MG63 (cell line): Measurements from ENCODE around the gene MRPS31. TPM values are rescaled to one million over a fixed set of nuclear protein-coding genes. Genes with fewer than 3 reads are reported as not detected.

ENCODE experiments used
- DNase-seq: peaks from one replicate; pipeline ENCODE4 v3.0.0-alpha.2; 2020
- H3K27me3 ChIP-seq: fragments of 250-450 bp; sonication (Bioruptor Pico); 2 replicates; pipeline ENCODE4 v1.5.1; 2020; ENCODE audit warnings: mild to moderate bottlenecking, moderate library complexity
- H3K36me3 ChIP-seq: fragments of 250-450 bp; sonication (Bioruptor Pico); 2 replicates; pipeline ENCODE4 v1.5.1; 2020; ENCODE audit warnings: mild to moderate bottlenecking, moderate library complexity
- H3K4me3 ChIP-seq: fragments of 250-450 bp; sonication (Bioruptor Pico); 2 replicates; pipeline ENCODE4 v1.5.1; 2020; ENCODE audit warnings: mild to moderate bottlenecking, moderate library complexity
- H3K9me3 ChIP-seq: fragments of 250-450 bp; sonication (Bioruptor Pico); 2 replicates; pipeline ENCODE4 v1.5.1; 2020; ENCODE audit warnings: mild to moderate bottlenecking, moderate library complexity
- total RNA-seq: library from RNA; depleted of rRNA; stranded (reverse); fragments of >200 nt; shearing (Covaris generic); gene quantifications from 2 replicates; pipeline ENCODE4 v1.2.3, GENCODE V29; 2014; ENCODE audit warnings: low replicate concordance; rRNA removed

Gene MRPS31
- total RNA-seq: 14.0 and 21.8 TPM in 2 replicates

DNA sequence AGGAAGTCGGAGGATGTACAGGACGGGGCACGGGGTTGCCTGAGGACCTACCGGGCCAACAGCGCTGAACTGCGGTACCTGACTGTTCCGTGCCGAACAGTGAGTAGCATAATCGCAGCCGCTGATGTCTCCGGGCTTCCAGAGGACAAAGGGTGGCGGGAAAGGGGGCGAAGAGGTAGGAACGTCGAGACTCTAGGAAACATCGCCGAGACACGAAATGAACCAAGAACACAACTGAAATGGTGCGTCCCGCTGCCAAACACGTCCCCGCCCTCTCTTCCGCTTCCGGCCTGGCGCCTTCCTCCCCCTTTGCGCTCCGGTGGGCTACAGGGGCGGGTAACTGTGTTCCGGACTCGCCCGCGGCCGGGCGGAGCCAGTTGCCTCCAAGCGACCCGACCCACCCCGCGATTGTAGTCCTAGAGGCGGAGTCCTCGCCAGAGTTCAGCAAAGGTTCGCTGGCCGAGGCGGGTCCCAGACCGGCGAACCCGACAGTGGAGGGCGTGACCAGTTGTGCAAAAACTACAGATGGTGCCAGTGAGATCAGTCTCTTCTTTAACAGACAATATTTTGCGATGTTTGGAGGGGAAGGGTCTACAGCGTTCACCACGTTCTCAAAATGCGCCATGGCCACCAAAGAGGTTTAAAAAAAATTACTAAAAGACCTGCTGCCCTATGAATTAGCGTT is at the start of gene MRPS31:
MRPS31 (minus strand) TSS at position 257 of the 685 bp plus-strand sequence; CDS start at position 203, 54 bp downstream.
- H3K9me3 ChIP-seq: no peaks in the 10 kb centered on the region
- no peaks in the 10 kb centered on the region for H3K27me3 ChIP-seq
- H3K4me3 ChIP-seq: peak within 1 kb of the TSS; percentile 76
- no peaks in the 10 kb centered on the region for H3K36me3 ChIP-seq
- DNase-seq: peak; percentile 97

DNA sequence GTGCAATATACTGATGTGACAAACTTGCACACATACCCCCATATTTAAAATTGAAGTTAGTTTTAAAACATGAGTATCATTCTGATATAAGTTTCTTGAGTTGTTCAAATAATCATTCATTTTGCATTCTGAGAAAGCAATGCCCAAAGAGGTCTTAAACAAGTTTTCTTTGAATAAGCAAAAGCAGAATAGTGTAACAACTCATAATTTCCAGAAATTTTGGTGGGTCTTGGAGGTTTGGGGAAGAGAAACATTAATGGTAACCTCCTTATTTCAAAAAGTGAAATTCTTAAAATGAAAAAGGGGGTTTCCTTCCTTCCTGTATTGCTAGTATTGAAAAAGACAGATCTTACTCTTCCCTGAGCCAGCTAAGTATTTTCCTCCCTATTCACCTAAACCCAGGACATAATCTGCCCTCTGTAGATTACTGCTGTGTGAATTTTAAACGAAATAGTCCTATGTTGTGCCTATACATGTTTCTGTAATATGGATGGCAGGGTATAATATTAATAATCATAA is 48.9 kb upstream of the MRPS31 start:
- Histone ChIP-seq H3K27me3 (no peaks in the 10 kb centered on the region), H3K36me3 (no peaks in the 10 kb centered on the region), H3K9me3 (peaks cover 4% of the 10 kb centered on the region), H3K4me3 (no peak overlapping the region)
- DNase-seq: no peak

GRCh38 chr13:40818926-40819325 is 47.9 kb upstream of the MRPS31 start:
- peaks cover 12% of the 10 kb centered on the region for H3K9me3 ChIP-seq
- peaks cover 6% of the 10 kb centered on the region; the same call in 1 of the 2 replicates for H3K36me3 ChIP-seq
- H3K27me3 ChIP-seq: no peaks in the 10 kb centered on the region
- no peak for DNase-seq
- H3K4me3 ChIP-seq: no peak overlapping the region

DNA sequence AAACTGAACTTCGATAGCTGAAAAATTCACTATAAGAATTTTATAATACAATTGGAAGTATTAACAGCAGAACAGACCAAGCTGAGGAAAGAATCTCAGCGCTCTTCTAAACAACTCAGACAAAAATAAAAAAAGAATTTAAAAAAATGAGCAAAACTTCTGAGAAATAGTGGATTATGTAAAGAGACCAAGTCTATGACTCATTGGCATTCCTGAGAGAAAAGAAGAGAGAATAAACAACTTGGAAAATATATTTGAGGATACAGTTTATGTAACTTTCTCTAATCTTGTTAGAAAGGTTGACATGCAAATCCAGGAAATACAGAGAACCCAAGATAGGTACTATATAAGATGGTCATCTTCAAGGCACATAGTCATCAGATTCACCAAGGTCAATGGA is 43.8 kb upstream of the MRPS31 start:
- DNase-seq: no peak
- no peaks in the 10 kb centered on the region for H3K27me3 ChIP-seq
- H3K36me3 ChIP-seq: peaks cover 19% of the 10 kb centered on the region
- no peak overlapping the region for H3K4me3 ChIP-seq
- peaks cover 12% of the 10 kb centered on the region for H3K9me3 ChIP-seq

- Histone ChIP-seq H3K36me3 (peaks cover 24% of the 10 kb centered on the region), H3K4me3 (no peak overlapping the region)
- DNase-seq: no peak
Measured at GRCh38 chr13:40813667-40814454, 42.9 kb upstream of the MRPS31 start.

DNA sequence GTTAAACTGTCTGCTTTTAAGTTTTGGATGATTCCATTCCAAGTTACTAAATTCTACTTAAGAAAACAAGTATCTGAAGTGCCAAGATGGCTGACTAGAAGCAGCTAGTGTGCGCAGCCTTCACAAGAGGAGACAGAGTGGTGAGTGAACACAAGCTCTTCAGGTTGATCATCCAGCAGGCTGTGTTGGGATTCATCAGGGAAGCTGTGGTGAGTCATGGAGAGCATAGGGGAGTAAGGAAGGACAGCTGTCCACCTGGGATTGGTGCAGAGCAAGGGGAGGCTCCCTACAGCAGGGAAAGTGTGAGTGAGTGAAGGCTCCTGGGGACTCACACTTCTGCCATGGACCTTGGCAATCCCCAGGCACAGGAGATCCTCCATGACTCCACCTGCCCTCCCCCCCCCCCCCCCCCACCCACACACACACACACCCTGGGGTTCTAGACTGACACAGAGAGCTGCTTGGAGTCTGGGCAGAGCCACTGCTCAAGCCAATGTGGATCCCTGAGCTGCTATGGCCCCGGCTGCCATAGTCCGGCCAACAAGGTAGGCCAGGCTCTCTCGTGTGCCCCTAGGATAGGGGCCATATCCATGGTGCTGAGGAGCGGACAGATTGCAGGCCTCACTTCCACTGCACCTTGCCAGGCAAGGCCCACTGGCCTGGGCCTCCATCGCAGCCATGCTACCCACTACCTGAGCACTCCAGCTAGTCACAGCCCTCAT is 41.9 kb upstream of the MRPS31 start:
- no peak for DNase-seq
- H3K27me3 ChIP-seq: no peaks in the 10 kb centered on the region
- no peak overlapping the region for H3K4me3 ChIP-seq
- peaks cover 24% of the 10 kb centered on the region for H3K36me3 ChIP-seq
- peaks cover 12% of the 10 kb centered on the region; the same call in 1 of the 2 replicates for H3K9me3 ChIP-seq

More at GRCh38 chr13:40813667-40814454, 42.9 kb upstream of the MRPS31 start:
- no peaks in the 10 kb centered on the region for H3K27me3 ChIP-seq
- H3K9me3 ChIP-seq: peaks cover 12% of the 10 kb centered on the region

GRCh38 chr13:40812102-40812501 is 41.1 kb upstream of the MRPS31 start:
- H3K36me3 ChIP-seq: peaks cover 27% of the 10 kb centered on the region
- no peak overlapping the region for H3K4me3 ChIP-seq
- no peak for DNase-seq
- H3K9me3 ChIP-seq: peaks cover 11% of the 10 kb centered on the region; the same call in 1 of the 2 replicates
- no peaks in the 10 kb centered on the region for H3K27me3 ChIP-seq

- Histone ChIP-seq H3K4me3 (no peak overlapping the region), H3K36me3 (peaks cover 46% of the 10 kb centered on the region), H3K9me3 (peaks cover 4% of the 10 kb centered on the region; the same call in 1 of the 2 replicates), H3K27me3 (no peaks in the 10 kb centered on the region)
- DNase-seq: no peak
Measured at GRCh38 chr13:40809471-40809870, 38.5 kb upstream of the MRPS31 start.

DNA sequence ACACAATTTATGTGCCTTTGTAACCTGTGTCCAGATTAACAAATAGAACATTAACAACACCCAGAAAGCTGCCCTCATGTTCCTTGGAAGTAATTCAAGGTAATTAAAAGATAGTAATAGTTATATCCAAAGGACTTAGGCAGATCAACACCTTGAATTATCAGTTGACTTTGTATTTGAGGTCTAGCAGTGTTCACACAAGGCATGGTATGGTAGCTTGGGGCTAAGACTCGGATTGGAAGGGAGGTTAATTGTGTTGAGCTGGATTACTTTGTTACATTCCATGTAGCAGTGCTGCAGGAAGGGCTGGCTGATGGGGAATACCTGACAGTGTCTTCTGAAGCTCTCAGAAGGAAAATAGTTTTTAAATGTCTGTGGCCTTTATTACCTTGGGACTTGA is 35.3 kb upstream of the MRPS31 start:
- DNase-seq: no peak
- Histone ChIP-seq H3K9me3 (no peaks in the 10 kb centered on the region), H3K36me3 (peaks cover 52% of the 10 kb centered on the region), H3K4me3 (no peak overlapping the region), H3K27me3 (no peaks in the 10 kb centered on the region)

GRCh38 chr13:40803316-40803715 is 32.3 kb upstream of the MRPS31 start:
- H3K36me3 ChIP-seq: peaks cover 53% of the 10 kb centered on the region
- no peak for DNase-seq
- H3K27me3 ChIP-seq: no peaks in the 10 kb centered on the region
- no peaks in the 10 kb centered on the region for H3K9me3 ChIP-seq
- H3K4me3 ChIP-seq: no peak overlapping the region

DNA sequence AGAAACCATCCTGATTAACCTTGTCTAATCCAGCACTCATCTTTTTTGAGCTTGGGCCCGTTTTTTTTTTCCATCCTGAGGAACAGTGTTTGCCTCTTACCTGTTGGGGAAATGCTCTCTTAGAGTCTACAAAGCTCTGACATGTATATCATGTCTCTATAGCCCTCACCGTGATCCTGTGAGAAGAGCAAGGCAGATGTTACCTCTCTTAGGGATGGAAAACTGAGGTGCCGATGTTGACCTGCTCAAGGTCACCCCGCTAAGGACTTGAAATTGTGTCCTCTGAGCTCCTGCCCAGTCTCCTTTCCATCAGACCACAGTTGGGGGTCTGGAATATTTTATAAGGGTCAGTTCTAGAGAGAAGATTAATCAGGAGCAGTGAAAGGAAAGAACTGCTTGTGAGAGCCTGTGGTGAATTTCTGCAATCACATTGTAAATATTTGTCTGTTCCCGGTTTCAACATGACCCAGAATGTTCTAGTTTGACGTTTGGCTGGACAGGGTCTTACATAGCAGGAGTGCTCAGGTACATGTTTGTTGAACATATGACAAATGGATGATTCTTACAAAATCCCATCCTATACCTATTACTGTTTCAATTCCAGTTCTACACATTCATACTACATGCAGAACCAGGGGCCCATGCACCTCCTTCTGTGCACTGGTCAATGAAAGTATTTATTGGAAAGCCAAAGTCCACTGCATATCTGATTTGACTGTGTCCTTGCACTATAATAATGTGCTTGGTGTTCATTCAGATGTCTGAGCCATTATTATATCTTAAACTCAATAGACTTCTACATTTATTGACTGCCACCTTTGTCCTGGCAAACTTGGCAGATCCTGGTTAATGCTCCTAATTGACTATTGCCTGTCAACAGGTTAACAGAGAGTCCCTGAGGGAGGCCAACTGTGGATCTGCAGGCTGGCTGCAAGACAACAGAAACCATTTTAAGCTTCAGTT is 30.5 kb upstream of the MRPS31 start:
- Histone ChIP-seq H3K27me3 (no peaks in the 10 kb centered on the region), H3K4me3 (no peak overlapping the region), H3K9me3 (no peaks in the 10 kb centered on the region), H3K36me3 (peaks cover 49% of the 10 kb centered on the region)
- DNase-seq: no peak

GRCh38 chr13:40800559-40800958 is 29.6 kb upstream of the MRPS31 start:
- DNase-seq: no peak
- Histone ChIP-seq H3K27me3 (no peaks in the 10 kb centered on the region), H3K9me3 (no peaks in the 10 kb centered on the region), H3K4me3 (no peak overlapping the region), H3K36me3 (peaks cover 44% of the 10 kb centered on the region)

- no peak for DNase-seq
- no peaks in the 10 kb centered on the region for H3K9me3 ChIP-seq
- H3K27me3 ChIP-seq: no peaks in the 10 kb centered on the region
- H3K4me3 ChIP-seq: no peak overlapping the region
- peaks cover 39% of the 10 kb centered on the region for H3K36me3 ChIP-seq
Measured at GRCh38 chr13:40799508-40799907, 28.5 kb upstream of the MRPS31 start.

- peaks cover 37% of the 10 kb centered on the region for H3K36me3 ChIP-seq
- no peaks in the 10 kb centered on the region for H3K9me3 ChIP-seq
- no peaks in the 10 kb centered on the region for H3K27me3 ChIP-seq
- no peak for DNase-seq
- no peak overlapping the region for H3K4me3 ChIP-seq
Measured at GRCh38 chr13:40798380-40798779, 27.4 kb upstream of the MRPS31 start.

- H3K27me3 ChIP-seq: no peaks in the 10 kb centered on the region
- peaks cover 36% of the 10 kb centered on the region for H3K36me3 ChIP-seq
- no peak for DNase-seq
- no peak overlapping the region for H3K4me3 ChIP-seq
- no peaks in the 10 kb centered on the region for H3K9me3 ChIP-seq
Measured at GRCh38 chr13:40796649-40797048, 25.7 kb upstream of the MRPS31 start.
